Epithelial cell of esophagus (primary cell): ENCODE measurements around the gene CSMD2.
"Not testable (repeated sequence)": the region's sequence is repeated elsewhere in the genome, so short reads cannot be mapped to it uniquely, and the experiment has no call there.

Source experiments
- DNase-seq: peaks from one replicate; pipeline ENCODE4 v3.0.0; 2010; ENCODE audit warnings: low read depth
- H3K4me3 ChIP-seq: 2 replicates; pipeline ENCODE4 v1.5.1; 2011; ENCODE audit warnings: mild to moderate bottlenecking, low read length, control low read depth
- CTCF ChIP-seq: IDR thresholded peaks from 2 replicates; pipeline ENCODE4 v1.5.1; 2011; ENCODE audit warnings: low read depth, mild to moderate bottlenecking, low read length, control low read depth, inconsistent platforms; ENCODE audit not compliant: insufficient read depth; ENCODE audit errors: missing control alignments

CSMD2 gene

GRCh38 chr1:34188418-34188817, 23.4 kb upstream of the CSMD2 start:
- TF ChIP-seq CTCF, result no peak
- DNase-seq, result no peak
- H3K4me3 ChIP-seq, result no peak overlapping the region

- H3K4me3 ChIP-seq, result no peak overlapping the region
- DNase-seq, result no peak
- TF ChIP-seq CTCF, result no peak
These were observed 21.9 kb upstream of the CSMD2 start for GRCh38 chr1:34186741-34187494.

- DNase-seq, H3K4me3 ChIP-seq: not testable (repeated sequence)
These were observed 18.4 kb upstream of the CSMD2 start for GRCh38 chr1:34183381-34183780.

DNA sequence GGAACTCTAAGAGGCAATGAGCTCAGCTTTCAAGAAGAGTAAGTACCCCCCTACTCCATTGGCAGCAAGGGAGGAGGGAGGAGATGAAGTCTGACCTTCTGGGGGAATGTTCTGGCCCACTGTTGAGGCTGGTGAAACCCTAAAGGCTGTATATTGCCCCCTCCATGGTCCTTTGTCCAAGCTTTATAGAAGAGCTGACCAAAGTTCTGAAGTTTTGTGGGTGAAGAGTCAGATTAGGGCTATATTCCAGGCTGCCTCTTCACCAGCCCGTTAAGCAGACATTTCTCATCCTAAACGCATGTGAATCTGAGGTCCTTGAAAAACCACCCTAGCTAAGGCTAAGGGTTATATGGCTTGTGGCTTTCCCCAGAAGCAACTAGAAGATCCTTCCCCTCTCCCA, 13.0 kb upstream of the CSMD2 start:
- no peak for DNase-seq

DNA sequence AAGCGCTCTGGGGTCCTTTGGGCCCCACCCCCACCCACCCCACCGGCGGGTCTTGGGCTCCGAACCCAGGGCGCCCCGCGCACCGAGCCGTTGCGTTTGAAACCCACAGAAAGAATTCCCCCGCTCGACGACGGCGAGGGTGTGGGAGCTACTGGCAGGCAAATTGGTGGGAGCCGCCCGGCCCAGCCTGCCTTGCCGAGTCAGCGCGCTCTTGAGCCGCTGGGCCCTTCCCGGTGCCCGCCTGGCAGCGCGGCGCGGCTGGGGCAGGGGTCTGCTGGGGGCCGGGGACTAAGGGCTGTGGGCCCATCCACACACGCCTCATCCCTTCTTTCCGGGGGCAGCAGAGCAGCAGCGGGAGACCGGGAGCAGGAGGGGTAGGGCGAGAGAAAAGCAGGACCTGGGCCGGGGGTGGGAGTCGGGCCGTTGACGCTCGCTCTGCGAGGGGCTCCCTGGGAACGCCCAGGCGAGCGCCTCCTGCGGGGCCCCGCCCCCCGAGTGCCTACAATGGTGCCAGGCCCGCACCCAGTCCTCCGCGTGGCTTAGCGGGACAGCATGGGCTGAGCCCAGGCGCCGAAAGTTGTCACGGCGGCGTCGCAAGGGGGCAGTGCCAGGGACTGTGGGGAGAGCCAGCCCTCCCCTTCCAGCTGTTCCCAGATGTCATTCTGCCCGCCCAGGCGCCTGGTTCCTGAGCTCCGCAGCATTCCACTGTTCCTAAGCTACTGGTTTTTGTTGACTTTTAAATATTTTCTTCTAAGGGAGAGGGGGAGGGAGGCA, 12.0 kb upstream of the CSMD2 start, which contains the start of gene C1orf94:
TSS of gene C1orf94 (plus strand) at position 78 of the 774 bp plus-strand sequence. CDS start 883 bp downstream, outside the sequence.
- no peak for DNase-seq
- H3K4me3 ChIP-seq, result no peak within 1 kb of the TSS
- TF ChIP-seq CTCF, result no peak

More for the DNA sequence above, 13.0 kb upstream of the CSMD2 start:
- H3K4me3 ChIP-seq, result no peak overlapping the region
- no peak for TF ChIP-seq CTCF

DNA sequence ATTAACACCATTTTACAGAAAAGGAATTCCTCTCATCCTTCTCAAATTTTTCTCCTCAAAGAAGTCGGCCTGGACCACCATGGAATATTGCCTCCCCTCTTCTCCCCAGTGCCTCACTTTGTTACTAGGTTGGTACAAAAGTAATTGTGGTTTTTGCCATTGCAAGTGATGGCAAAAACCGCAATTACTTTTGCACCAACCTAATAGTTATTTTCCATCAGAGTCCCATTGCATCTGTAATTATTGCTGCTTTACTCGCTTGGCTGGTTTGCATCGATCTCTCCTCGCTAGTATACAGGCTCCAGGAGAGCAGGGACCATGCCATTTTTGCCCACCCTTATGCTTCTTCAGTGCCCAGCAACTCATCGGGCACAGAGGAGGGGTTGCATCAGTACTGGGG, 10.7 kb upstream of the CSMD2 start:
- no peak overlapping the region for H3K4me3 ChIP-seq
- no peak for TF ChIP-seq CTCF
- no peak for DNase-seq

DNA sequence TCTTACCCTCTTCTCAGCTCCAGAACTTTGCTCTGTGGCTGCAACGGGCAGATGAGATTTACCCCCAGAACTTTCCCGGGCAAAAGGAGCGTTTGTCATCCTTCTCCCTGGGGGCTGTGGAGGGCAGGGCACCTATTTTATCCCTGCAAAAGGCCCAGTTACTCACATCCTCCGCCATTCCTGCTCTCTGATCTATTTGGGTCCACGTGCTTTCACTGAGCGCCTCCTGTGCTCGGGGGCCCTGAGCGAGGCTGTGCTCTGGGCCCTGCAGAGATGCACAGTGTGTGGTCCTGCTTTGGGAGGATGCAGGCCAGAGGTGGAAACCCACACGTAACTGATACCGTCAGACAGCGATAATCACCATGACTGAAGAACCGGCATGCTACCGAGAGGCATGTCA, 2.4 kb upstream of the CSMD2 start:
- DNase-seq, result no peak
- H3K4me3 ChIP-seq, result no peak overlapping the region
- TF ChIP-seq CTCF, result no peak
